ENCODE measurements around the gene RPA1. TPM values are rescaled to one million over a fixed set of nuclear protein-coding genes. Genes with fewer than 3 reads are reported as not detected.

Gene RPA1
- total RNA-seq: 10 to 100 TPM; 15.4 to 40.0 TPM

DNA sequence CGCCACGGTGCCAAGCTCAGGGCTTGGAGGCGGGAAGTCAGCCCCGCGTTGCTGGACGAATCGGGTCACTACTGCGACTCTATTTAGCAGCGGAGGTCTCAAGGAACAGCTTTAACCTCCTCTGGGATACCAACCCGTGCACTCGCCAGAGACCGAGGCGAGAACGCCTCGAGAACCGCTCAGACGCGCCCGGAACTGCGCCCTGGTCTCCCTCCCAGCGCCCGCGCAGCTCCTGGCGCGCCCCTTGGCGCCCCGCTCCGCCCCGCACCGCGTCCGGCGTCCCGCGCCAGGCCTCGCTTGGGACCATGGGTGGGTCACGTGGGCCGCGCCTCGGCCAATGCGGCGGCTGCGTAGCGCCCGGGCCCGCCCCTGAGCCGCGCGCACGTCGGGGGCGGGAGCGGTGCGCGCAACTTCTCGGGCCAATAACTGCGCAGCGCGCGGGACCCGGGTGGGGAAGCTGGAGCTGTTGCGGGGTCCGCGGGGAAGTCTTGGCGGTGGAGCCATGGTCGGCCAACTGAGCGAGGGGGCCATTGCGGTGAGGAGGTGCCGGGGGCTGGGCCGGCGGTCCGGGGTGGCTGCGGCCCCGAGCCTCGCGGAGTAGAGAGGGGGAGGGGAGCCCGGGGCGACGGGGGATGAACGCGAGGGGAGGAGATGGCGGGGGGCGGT is at the start of gene RPA1, which contains the start of gene SMYD4:
RPA1 (plus strand) TSS at position 414 of the 666 bp plus-strand sequence; CDS start at position 503, 89 bp downstream.
SMYD4 (minus strand) TSS at position 311 of the 666 bp plus-strand sequence. CDS start 1,908 bp downstream, outside the sequence.
- Histone ChIP-seq H3K36me3 (peaks cover 5% of the 10 kb centered on the region), H3K27ac (peak within 1 kb of the TSS; percentile 43 to 71), H3K27me3 (replicated peaks; ENCODE audit: insufficient read depth) (no peaks in the 10 kb centered on the region), H3K4me3 (peak within 1 kb of the TSS; percentile 77), H3K9me3 (no peaks in the 10 kb centered on the region), H3K4me1 (ENCODE audit: control insufficient read depth in 1 of 2, low read depth in 2 of 2) (peaks cover 9 to 17% of the 10 kb centered on the region in 2 donors)
- DNase-seq (ENCODE audit: low spot score): peak; percentile 41
- ATAC-seq (ENCODE audit: insufficient number of reproducible peaks, low FRiP score, low read depth): peak; percentile 90
- TF ChIP-seq, protein P1, sequence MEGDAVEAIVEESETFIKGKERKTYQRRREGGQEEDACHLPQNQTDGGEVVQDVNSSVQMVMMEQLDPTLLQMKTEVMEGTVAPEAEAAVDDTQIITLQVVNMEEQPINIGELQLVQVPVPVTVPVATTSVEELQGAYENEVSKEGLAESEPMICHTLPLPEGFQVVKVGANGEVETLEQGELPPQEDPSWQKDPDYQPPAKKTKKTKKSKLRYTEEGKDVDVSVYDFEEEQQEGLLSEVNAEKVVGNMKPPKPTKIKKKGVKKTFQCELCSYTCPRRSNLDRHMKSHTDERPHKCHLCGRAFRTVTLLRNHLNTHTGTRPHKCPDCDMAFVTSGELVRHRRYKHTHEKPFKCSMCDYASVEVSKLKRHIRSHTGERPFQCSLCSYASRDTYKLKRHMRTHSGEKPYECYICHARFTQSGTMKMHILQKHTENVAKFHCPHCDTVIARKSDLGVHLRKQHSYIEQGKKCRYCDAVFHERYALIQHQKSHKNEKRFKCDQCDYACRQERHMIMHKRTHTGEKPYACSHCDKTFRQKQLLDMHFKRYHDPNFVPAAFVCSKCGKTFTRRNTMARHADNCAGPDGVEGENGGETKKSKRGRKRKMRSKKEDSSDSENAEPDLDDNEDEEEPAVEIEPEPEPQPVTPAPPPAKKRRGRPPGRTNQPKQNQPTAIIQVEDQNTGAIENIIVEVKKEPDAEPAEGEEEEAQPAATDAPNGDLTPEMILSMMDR (IDR thresholded peaks at IDR 0.05): no peak

DNA sequence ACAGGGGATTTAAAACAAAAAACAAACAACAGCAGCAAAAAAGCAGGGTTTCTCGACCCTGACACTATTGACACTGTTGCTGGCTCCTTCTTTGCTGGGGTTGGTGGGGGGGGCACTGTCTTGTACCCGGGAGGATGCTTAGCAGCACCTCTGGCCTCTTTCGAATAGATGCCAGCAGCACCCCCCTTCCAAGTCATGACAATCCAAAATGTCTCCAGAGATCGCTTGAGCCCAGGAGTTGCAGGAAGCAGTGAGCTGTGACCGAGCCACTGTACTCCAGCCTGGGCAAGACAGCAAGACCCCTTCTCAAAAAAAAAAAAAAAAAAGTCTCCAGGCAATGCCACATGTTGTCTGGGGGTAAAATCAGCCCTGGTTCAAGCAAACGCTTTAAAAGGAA is 47.6 kb upstream of the RPA1 start:
- Histone ChIP-seq H3K27ac (peak overlapping the region; percentile 73 to 96), H3K4me1 (ENCODE audit: control insufficient read depth in 1 of 2, low read depth in 2 of 2) (peaks cover 25 to 73% of the 10 kb centered on the region in 2 donors), H3K9me3 (no peaks in the 10 kb centered on the region), H3K4me3 (peak overlapping the region; percentile 29), H3K27me3 (replicated peaks; ENCODE audit: insufficient read depth) (no peaks in the 10 kb centered on the region), H3K36me3 (no peaks in the 10 kb centered on the region)
- DNase-seq (ENCODE audit: low spot score) (no peak), ATAC-seq (ENCODE audit: insufficient number of reproducible peaks, low FRiP score, low read depth) (no peak)
- TF ChIP-seq, protein P1 (IDR thresholded peaks at IDR 0.05): no peak

DNA sequence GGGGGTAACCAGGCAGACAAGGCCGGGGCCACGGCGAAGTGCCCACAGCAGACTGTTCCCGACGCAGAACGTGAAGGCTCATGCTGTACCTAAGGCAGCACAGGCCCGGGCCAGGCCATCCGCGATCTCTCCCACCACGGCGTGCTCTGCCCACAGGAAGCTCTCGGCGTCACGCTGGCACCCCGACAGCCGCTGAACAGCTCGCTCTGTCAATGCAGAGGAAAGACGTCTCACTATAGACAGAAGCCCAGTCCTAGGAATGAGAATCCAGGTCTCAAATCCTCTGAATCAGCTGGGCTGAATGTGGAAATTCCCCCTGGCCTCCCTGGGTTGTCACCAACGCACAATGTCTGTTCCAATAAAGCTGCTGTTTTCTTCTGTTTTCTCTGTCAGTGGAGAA is 46.5 kb upstream of the RPA1 start:
- peak overlapping the region; percentile 10 for H3K4me3 ChIP-seq

DNA sequence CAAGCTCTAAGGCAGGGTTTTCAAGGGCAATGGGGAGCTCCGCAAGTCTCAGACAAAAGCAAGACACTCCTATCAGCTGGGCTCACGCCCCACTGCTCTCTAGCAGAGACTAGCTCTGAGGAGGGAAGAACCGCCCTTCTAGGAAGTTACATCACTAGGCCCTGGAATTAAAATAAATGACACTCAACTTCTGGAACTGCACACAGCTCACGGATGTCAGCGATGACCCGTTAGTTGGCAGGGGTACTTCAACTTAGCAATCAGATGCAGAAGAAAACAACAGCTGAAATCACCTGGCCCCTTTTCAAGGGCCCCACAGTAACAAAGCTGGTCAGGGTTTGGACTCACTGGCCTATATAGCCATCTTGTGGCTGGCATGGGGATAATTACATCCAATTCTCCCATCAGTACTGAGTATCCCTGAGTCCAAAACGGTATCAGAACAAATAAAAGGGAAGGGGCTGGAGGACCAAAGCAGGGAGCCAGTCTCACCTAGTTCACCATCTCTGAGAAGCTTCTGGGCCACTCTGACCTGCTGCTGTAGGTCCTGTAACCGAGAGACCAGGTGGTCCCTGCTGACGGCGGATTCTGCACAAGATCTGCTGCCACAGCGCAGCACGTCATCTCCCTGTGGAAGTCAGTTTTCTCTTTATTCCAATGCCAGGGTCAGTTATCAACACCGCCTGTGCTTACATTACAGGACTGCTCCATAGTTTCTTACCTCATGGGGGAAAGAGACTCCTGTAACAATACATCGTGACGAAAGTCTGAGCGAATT is 45.8 kb upstream of the RPA1 start:
- ATAC-seq (ENCODE audit: insufficient number of reproducible peaks, low FRiP score, low read depth): peak; percentile 42
- H3K27me3 ChIP-seq (replicated peaks; ENCODE audit: insufficient read depth): no peaks in the 10 kb centered on the region
- H3K4me3 ChIP-seq: peak overlapping the region; percentile 10
- TF ChIP-seq, protein P1 (IDR thresholded peaks at IDR 0.05): peak; percentile 66
- peak overlapping the region; percentile 73 to 96 for H3K27ac ChIP-seq
- H3K9me3 ChIP-seq: no peaks in the 10 kb centered on the region
- peak; percentile 69 for DNase-seq (ENCODE audit: low spot score)
- H3K36me3 ChIP-seq: no peaks in the 10 kb centered on the region
- peaks cover 34 to 84% of the 10 kb centered on the region in 2 donors for H3K4me1 ChIP-seq (ENCODE audit: control insufficient read depth in 1 of 2, low read depth in 2 of 2)

More for the DNA sequence above, 46.5 kb upstream of the RPA1 start:
- Histone ChIP-seq H3K27me3 (replicated peaks; ENCODE audit: insufficient read depth) (no peaks in the 10 kb centered on the region), H3K9me3 (no peaks in the 10 kb centered on the region), H3K27ac (peak overlapping the region; percentile 73 to 96), H3K4me1 (ENCODE audit: control insufficient read depth in 1 of 2, low read depth in 2 of 2) (peaks cover 34 to 84% of the 10 kb centered on the region in 2 donors), H3K36me3 (no peaks in the 10 kb centered on the region)
- DNase-seq (ENCODE audit: low spot score) (no peak), ATAC-seq (ENCODE audit: insufficient number of reproducible peaks, low FRiP score, low read depth) (no peak)
- TF ChIP-seq, protein P1 (IDR thresholded peaks at IDR 0.05): no peak

DNA sequence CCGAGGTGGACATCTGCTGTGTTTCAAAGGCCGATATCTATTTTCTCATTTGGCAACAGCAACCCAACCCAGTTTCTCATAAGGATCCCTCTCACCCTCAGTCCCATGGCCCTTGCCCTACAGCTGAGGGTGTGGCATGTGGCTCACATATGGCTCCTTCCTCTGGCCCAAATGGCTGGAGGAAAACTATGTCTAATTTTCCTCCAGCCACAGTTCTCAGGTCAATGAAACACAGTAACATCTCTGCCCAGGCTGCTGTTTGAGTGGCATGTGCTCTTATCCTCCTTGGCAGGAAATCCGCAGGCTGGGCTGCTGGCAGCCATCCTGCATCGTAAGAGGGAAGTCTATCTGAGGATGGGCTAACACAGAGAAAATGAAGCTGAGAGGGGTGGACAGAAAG is 43.9 kb upstream of the RPA1 start:
- peak overlapping the region; percentile 46 to 92 for H3K27ac ChIP-seq

More for the DNA sequence above, 43.9 kb upstream of the RPA1 start:
- ATAC-seq (ENCODE audit: insufficient number of reproducible peaks, low FRiP score, low read depth): no peak
- no peak for DNase-seq (ENCODE audit: low spot score)
- H3K9me3 ChIP-seq: no peaks in the 10 kb centered on the region
- no peaks in the 10 kb centered on the region for H3K36me3 ChIP-seq
- H3K4me1 ChIP-seq (ENCODE audit: control insufficient read depth in 1 of 2, low read depth in 2 of 2): peaks cover 21 to 75% of the 10 kb centered on the region in 2 donors
- no peak overlapping the region for H3K4me3 ChIP-seq
- no peaks in the 10 kb centered on the region for H3K27me3 ChIP-seq (replicated peaks; ENCODE audit: insufficient read depth)
- TF ChIP-seq, protein P1 (IDR thresholded peaks at IDR 0.05): no peak
